Stimulated activated CD4-positive, alpha-beta T cell treated with anti-CD3 and anti-CD28 coated beads, Interleukin-2, amount 100 ng/mL, for 4 hours (primary cell): ENCODE results near the gene SMNDC1.
"Not testable (repeated sequence)": the region's sequence is repeated elsewhere in the genome, so short reads cannot be mapped to it uniquely, and the experiment has no call there.

ENCODE experiments used
- DNase-seq: peaks from one replicate; pipeline ENCODE4 v3.0.0-alpha.2; 2020; ENCODE audit warnings: low read depth

The SMNDC1 gene

GRCh38 chr10:110304780-110305421 lies at the start of gene SMNDC1:
Gene SMNDC1 (minus strand): TSS chr10:110304920. CDS start chr10:110303587, 1,333 bp downstream.
- peak; percentile 95 for DNase-seq

GRCh38 chr10:110354322-110354766 lies 49.6 kb upstream of the SMNDC1 start:
- DNase-seq, result peak; percentile 68

- DNase-seq, result peak; percentile 36
Observed at GRCh38 chr10:110353244-110354119, 48.8 kb upstream of the SMNDC1 start.

- DNase-seq, result no peak
Observed at GRCh38 chr10:110352930-110353243, 48.2 kb upstream of the SMNDC1 start.

- no peak for DNase-seq
Observed at GRCh38 chr10:110350812-110351211, 46.1 kb upstream of the SMNDC1 start.

GRCh38 chr10:110349831-110350230 lies 45.1 kb upstream of the SMNDC1 start:
- no peak for DNase-seq

GRCh38 chr10:110349386-110349785 lies 44.7 kb upstream of the SMNDC1 start:
- no peak for DNase-seq

GRCh38 chr10:110348336-110348735 lies 43.6 kb upstream of the SMNDC1 start:
- DNase-seq, result no peak

- no peak for DNase-seq
Observed at GRCh38 chr10:110346914-110347313, 42.2 kb upstream of the SMNDC1 start.

- no peak for DNase-seq
Observed at GRCh38 chr10:110345286-110345685, 40.6 kb upstream of the SMNDC1 start.

GRCh38 chr10:110344622-110345021 lies 39.9 kb upstream of the SMNDC1 start:
- no peak for DNase-seq

GRCh38 chr10:110343947-110344346 lies 39.2 kb upstream of the SMNDC1 start:
- no peak for DNase-seq

GRCh38 chr10:110340816-110341215 lies 36.1 kb upstream of the SMNDC1 start:
- DNase-seq, result no peak

- DNase-seq, result no peak
Observed at GRCh38 chr10:110340122-110340521, 35.4 kb upstream of the SMNDC1 start.

- DNase-seq, result no peak
Observed at GRCh38 chr10:110337906-110338305, 33.2 kb upstream of the SMNDC1 start.

- DNase-seq, result no peak
Observed at GRCh38 chr10:110337401-110337800, 32.7 kb upstream of the SMNDC1 start.

GRCh38 chr10:110336111-110336721 lies 31.5 kb upstream of the SMNDC1 start:
- no peak for DNase-seq

GRCh38 chr10:110335314-110336064 lies 30.8 kb upstream of the SMNDC1 start:
- DNase-seq, result no peak

- no peak for DNase-seq
Observed at GRCh38 chr10:110334061-110334656, 29.4 kb upstream of the SMNDC1 start.

- DNase-seq, result not testable (repeated sequence)
Observed at GRCh38 chr10:110331226-110331795, 26.6 kb upstream of the SMNDC1 start.

GRCh38 chr10:110330675-110331074 lies 26.0 kb upstream of the SMNDC1 start:
- no peak for DNase-seq
